ENCODE data around the gene PDE6A.

Gene PDE6A

DNA sequence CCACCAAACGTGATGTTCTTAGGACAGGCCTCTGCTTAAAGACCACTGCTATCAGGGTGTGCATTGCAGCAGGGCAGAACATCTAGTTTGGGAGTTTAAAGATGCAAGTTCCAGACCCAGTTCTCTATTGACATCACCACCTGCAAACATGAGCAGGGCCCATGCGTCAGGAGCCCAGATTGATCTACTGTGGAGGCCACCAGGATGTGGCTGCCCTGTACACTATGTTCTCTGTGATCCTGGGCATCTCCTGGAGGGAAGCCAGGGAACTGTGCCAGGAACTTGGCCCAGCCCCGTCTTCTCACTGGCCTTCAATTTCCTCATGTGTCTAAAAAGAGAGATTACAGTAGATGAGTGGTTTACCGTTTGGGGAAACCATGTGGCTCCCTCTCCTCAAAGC is 87.1 kb downstream of the PDE6A start:
- DNase-seq = peak; percentile 93

DNA sequence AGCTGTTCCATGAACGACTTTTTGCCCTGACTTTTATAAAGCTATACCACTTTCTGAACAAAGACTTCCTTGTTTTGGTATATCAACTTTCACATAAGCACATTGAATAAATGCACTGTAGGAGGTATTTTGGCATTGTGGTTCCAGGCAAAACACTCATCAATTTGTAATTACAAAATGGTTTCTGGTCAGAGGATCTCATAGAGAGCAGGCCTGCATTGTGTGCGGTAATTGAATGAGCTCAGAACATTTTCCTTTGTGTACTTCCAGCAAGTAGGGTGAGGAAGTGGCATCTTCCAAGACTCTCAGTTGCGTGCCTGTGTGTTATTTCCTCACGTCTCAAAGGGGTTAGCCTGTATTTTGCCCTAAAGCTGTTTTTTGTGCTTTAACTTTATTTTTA is 89.2 kb downstream of the PDE6A start:
- no peak for DNase-seq

DNA sequence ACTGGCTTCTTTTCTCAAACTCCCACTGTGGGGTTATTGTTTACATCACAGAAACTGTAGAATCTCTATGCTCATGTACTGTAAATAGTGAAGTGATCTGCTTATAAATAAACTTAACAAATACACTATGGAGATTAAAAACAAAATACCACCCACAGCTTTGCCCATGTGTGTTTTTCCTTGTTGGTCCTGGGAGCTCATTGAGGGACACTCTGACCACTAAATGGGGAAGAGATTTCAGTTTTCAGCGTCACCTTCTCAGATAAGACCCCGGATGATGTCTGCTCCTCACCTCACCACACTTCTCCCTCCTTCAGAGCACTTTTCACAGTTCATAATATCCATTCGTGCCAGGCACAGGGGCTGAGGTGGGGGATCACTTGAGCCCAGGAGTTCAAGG is 89.7 kb downstream of the PDE6A start:
- no peak for DNase-seq

DNA sequence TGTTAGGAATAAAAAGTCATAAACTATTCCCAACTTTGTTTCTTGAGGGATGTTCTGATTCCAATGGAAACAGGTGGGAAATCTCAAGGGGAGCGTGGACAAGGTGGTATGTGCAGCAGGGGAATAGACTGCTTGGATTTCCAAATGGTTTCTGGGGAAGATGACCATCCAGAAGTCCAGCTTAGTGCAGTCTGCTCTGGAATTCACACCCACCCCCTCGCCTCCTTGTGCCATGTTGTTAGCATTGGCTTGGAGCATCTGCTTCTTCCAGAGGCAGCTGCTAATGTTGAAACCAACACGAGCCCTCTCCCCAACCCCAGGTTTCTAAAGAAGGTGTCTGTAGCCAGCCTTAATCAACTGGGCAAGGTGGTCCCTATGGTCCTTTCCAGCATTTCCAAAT is 90.9 kb downstream of the PDE6A start:
- DNase-seq = no peak

DNA sequence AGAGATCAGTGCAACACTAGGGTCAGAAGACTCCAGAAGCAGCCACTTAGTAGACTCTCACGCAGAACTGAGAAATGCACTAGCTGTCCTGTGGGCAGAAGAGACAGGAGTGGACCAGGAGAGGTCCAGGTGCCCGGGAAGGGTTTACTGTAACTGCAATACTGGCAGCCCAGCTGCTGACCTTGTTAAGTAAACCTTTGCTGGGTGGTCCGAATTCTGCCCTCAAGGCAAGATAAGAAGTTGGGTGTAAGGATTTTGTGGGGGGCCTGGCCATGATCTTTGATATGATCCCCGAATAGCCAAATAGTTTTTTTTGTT is 91.3 kb downstream of the PDE6A start:
- no peak for DNase-seq

DNA sequence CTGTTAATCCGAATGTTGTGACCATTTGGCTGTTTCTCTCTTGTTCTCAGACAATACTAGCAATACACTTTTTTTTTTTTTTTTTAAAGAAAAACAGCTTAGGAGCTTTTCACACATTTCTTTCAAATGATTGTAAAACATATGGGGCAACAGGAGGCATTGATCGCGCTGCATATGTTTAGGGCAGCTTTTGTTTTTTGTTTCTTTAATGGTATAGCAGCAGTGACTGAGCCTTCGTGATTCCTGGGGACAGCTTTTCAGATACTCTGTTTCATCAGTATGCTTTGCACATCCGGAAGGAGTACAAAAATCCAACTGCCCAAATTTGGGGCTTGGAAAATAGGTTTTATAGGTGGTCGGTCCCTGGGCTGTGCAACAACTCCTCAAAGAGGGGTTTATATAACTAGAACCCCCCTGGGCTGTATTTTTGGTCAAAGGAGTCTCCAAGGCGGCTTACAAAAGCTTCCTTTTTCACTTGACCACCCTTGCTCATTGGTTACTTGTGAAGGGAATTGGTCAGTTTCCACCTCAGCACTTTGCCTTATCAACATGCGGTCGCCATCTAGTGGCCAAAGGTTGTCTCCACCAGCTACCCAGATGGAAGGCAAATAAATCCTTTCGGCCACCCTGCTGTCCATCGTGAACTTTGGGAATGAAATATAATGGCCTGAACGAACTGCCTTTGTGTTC is 91.8 kb downstream of the PDE6A start:
- peak; percentile 65 for DNase-seq

DNA sequence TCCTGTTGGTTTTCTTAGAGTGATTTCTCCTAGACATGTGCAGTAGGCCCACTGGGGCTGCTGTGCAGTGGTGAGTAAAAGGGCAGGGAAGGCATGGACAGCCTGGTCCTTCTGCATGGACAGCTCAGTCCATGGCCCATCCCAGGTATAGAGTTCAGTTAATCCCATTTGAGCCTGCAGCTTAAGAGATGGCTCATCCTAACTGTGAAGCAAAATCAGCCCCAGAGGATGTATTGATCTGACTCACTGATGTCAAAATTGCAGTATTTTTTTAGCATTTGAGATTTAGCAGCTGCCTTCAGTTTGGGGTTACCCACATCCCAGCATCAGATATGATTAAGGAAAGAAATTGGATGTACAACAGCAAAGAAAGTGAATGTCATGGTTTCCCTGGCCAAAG is 93.4 kb downstream of the PDE6A start:
- DNase-seq = no peak

DNA sequence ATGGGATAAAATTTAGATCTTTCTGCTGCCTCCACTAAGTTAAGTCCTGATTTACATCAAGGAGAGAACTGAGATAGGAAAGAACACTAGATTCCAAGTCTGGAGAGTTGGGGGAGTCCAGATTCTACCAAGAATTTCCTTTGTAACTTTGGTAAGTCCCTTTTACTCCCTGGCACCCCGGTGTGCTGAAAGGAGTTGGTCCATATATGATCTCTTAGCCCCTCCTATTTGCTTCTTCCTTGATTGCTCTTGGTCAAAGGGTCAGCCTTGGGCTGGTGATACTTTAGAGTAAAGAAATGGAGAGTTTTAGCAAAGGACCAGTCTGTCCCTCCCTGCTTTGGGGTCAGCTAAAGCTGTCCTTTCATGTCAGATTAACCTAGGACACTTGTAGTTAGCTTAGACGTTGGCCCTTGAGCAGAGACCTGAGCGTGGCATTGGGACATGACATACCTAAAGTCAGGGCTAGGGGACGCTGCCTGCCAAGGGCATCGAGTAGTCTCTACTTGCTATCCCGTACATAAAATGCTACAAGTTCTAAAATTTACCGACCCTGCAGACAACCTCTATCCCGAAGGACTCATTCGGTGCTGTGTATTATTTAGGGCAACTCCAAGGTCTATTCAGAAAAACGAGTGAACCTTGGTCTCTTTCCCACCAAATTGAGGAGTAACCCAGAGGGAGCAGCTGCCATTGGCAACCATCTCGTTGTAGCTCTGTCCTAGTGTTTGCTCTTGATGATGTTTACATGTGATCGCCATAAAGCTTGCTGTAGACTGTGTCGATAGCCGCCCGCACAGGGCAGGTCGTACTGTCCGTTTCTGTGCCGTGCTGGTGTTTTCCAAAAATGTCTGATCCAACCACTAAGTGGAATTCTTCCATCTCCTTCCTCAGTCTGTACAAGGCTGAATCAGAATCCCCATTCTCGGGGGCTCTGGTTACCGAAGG is 94.4 kb downstream of the PDE6A start:
- peak; percentile 25 for DNase-seq

DNA sequence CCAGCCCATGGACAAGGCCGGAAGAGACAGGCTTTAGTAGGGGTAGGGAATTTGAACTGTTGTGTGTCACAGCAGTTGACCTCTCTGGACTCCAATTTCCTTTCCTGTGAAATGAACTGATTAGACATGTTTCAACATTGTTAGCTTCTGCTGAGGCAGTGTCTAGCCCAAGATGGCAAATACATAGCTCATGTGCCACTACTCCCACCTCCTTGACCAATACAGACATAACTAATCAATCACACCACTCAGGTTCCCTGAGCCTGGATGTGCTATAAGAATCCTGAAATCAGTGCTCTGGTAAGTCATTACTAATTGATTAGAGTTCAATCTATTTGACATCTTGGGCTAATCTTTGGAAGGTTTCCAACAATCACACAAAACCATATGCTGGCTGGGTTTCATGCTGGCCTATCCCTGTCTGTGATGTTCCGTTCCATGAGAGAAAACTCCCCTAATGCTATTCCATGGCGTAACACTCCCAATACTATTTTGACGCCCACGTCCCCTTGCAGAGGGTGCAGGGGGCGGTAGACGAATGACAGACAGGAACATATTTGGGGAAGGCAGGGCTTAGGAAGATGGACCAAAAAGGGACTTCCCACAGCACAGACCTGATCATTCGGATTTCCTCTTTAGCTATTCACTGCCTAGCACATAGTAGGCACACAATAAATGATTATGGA is 95.2 kb downstream of the PDE6A start:
- DNase-seq = no peak

DNA sequence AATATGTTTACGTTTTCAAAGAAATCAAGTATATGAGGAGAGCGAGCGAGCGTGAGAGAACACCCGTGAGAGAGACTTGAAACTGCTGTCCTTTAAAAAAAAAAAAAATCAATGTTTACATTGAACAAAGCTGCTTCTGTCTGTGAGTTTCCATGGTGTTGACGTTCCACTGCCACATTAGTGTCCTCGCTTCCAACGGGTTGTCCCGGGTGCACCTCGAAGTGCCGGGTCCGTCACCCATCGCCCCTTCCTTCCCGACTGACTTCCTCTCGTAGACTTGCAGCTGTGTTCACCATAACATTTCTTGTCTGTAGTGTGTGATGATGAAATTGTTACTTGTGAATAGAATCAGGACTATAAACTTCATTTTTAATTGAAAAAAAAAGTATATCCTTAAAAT is 97.0 kb downstream of the PDE6A start:
- DNase-seq = no peak

DNA sequence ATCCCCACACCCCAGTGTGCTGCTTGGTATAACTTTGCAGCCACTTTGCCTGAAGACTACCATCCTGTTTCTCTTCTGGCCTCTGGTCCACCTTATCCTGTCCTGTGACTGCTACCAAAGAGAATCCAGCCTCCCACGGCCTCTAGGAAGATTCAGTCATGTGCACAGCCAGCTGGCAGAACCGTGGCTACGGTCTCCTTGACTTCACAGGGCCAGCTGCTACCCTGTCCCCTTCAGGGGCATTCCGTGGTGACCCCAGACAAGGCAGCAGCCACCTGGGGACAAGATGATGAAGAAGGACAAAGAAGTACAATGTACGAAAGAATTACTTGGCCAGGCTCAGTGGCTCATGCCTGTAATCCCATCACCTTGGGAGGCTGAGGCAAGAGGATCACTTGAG is 98.6 kb downstream of the PDE6A start:
- no peak for DNase-seq

DNA sequence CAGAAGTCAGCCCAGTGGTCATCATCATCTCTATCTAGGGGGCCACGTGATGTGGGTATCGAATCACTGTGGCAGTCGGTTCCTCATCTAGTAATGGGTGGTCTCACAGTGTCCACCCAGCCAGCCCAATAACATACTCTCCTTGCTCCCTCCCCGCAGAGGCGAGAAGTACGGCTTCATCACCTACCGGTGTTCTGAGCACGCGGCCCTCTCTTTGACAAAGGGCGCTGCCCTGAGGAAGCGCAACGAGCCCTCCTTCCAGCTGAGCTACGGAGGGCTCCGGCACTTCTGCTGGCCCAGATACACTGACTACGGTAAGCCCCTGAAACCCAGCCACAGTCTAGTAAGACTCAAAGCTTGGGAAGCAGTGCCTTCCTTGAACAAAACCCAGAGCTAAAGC is 99.0 kb downstream of the PDE6A start:
- DNase-seq = no peak

DNA sequence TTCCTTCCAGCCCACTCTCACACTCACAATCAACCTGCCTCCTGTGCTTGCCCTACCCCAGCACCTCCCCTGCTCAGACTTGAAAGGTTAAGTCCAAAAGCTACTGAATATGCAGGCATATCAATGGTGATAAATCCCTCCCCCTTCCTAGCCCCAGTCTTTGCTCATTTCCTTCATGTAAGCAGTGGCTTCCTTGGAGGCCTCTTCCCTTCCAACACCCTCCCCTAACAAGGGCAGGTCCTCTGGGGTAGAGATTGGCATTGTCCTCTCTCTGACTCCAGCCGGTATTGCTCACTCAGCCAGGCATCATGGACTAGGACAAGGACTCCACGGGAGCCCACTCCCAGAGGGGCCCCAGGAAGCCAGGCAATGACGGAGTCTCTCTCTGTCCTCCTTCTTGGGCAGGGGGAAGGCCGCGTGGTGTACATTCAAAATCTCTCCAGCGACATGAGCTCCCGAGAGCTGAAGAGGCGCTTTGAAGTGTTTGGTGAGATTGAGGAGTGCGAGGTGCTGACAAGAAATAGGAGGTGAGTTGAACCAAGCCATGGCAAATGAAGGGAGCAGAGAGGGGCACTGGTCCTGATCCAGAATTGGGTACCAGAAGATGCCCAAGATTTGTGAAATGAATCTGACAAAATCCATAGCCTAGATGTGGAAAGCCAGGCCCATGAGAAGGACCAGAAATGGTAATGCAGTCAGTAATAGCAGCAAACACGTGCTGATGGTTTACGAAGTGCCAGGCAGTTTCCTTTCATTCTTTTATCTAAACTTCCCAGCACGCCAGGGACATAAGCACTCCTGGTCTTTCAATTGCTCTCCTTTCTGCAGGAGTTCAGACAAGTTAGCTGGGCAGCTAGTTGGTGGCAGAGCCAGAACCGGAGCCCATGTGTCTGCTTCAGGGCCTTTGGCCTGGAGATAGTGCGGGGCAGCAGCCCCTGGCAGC is 102.5 kb downstream of the PDE6A start:
- DNase-seq = no peak

DNA sequence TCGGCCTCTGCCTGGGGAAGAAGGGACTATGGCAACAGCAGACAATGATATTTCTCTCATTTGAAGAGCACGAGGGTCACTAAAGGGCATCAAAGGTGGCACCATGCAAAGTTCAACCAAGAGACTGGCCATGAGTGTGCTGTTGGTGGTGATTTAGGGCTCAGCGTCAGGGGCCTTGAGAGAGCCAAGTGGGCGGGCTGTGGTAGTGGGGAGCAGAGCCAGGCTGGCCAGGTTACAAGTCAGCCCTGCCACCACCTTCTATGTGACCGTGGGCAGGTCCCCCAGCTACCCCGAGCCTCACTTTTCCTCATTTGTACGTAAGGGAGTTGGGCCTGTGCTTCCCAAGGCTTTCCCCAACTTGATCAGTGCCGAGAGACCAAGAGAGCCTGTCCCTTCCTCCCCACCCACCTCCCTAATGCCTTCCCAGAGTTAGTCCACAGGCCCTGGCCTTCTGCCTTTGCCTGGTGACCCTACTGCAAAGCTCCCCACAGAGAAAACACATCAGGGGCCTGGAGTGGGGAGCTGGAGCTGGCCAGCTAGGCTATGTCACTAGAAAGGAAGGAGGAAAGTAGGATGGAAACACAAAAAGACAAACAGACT is 104.3 kb downstream of the PDE6A start:
- no peak for DNase-seq

DNA sequence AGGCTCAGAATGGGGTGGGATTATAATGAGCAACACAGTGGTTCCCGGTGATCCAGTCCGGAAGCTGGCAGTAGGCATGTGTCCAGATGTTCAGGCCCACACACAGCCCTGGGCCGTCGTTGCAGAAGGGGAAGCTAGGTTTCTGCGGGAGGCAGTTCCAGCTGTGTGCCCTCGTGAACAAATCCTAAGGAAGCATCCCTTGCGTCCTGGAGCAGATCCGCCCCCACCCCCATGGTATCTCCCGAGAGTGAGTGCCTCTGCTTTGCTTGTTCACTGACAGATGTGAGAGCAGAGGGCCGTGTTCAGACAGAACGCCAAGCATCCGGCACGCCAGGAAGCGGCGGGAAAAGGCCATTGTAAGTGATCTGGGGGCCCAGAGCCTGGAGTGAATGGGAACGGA is 104.8 kb downstream of the PDE6A start:
- DNase-seq = no peak

DNA sequence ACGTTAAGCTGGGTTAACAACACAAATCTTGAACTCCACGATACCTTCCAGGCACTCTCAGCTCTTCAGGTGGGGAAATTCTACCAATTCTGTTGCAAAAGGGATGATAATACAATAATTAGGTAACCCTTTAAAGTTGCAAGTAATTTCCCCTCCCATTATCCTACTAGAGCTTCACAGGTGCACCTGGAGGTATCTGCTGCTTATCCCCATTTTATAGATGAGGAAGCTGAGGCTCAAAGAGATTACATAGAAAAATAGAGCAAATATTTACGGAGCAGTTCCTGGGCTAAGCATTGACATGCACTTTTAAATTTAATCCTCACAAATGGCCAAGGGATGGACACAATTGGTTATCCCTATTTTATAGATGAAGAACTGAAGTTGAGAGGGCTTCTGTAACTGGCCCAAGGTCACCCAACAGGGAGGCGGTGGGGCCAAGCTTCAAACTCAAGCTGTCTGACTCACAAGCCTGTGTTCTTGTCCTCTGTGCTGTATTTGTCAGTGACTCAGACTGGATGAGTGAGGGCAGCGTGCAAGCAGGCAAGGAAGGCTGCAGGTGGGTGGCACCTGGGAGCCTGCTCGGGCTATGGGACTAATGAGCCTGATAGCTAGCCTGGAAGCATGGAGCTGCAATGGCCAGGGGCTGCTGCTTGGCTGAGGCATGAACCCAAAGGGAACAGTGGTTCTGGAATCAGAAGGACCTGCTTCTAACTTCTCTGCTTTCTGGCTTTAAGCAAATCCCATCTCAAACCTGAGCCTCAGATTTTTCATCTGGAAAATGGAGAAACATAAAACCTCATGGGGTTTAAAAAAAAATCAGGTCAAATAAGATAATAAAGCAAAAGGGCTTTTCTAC is 105.5 kb downstream of the PDE6A start:
- no peak for DNase-seq

DNA sequence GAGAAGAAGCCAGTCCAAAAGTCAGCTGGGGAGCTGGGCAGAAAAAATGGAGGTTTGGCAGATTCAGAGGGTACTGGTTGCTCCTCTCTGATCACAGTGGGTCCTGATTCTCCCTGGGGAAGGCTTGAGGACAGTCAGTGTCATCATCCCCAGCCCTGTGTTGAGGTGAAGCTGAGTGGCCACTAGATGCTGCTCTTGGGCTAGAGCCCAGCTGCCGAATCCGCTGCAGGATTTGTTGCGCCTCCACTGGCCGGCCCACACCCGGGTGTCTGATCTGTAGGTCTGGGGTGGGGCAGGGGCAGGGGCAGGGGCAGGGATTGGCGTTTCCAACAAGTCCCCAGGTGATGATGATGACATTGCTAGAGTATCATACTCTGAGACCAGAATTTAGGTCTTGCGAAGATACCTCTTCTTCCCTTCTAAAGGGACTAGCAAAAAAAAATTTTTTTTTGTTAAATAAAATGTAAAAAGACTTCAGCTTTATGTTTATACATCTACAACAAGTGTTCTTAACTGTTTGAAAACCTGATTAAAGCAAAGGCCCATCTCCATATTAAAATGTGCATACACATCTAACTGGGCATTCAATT is 106.8 kb downstream of the PDE6A start:
- peak; percentile 75 for DNase-seq

DNA sequence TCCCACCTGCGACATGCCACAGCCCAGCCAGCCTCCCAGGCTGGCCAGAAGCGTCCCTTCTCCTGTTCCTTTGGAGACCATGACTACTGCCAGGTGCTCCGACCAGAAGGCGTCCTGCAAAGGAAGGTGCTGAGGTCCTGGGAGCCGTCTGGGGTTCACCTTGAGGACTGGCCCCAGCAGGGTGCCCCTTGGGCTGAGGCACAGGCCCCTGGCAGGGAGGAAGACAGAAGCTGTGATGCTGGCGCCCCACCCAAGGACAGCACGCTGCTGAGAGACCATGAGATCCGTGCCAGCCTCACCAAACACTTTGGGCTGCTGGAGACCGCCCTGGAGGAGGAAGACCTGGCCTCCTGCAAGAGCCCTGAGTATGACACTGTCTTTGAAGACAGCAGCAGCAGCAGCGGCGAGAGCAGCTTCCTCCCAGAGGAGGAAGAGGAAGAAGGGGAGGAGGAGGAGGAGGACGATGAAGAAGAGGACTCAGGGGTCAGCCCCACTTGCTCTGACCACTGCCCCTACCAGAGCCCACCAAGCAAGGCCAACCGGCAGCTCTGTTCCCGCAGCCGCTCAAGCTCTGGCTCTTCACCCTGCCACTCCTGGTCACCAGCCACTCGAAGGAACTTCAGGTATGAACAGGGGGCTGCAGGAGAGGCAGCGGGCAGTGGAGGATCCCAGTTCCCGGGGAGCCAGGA is 108.0 kb downstream of the PDE6A start:
- DNase-seq = no peak

DNA sequence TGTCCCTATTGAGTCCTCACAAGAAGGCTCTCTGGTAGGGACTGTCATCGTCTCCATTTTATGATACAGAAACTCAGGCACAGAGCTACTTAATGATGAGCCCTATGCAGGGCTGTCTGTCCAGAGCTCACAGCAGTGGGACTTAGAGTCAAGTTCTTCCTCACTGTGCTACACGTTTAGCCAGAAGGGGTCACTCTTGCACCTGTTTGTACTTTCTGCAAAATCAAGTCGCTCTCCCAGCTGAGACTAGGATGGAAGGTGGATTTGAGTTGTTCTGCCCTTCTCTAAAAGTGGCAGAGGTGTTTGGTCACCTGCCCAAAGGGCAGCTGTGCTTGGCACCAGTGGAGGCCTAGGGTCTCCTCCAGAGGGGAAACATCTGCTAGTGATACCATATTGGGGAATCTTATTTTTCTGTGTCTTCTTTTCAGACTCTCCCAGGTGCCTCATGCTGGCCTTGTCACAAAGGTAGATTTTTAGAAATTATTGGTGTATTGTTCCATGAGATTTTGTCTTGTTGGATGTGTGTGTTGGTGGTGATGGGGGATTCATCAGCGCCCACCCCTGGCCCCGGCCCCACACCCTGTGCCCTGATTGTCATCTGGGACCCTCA is 110.2 kb downstream of the PDE6A start:
- peak; percentile 86 for DNase-seq
